K562 (cell line): ENCODE measurements around the gene ICA1. TPM values are rescaled to one million over a fixed set of nuclear protein-coding genes. Genes with fewer than 3 reads are reported as not detected.

Experiments used
- ATAC-seq: fragments of 200-7000 bp; cut with Tn5 transposase; 3 replicates; pipeline ENCODE4 v1.9.1; 2020; ENCODE audit warnings: moderate library complexity
- BruUV-seq: library from RNA; stranded (reverse); fragments of 400-500 nt; replicated peaks from 2 replicates; lab custom pipeline; 2021; lab: Mats Ljungman, UMichigan
- CTCF ChIA-PET: fragments of 300-600 bp; formaldehyde crosslinking; extraction: SDS; loops from one replicate; lab custom pipeline; 2021; ENCODE audit warnings: low intra/inter-chr PET ratio; lab: Yijun Ruan, JAX
- POLR2A ChIA-PET: fragments of 300-600, 350-650 bp; sonication (Branson Sonifier 250); formaldehyde crosslinking; extraction: SDS; loops from one replicate; lab custom pipeline; 2021; ENCODE audit warnings: antibody characterized with exemption, inconsistent platforms; lab: Yijun Ruan, JAX
- DNase-seq, 4 experiments: peaks; one replicate each; pipeline versions ENCODE4 v3.0.0 to v3.0.0-alpha.2; 2011 to 2018; ENCODE audit warnings: low spot score in 3 of 4, mixed read lengths in 3 of 4; ENCODE audit errors: extremely low read depth in 1 of 4
- FAIRE-seq: peaks from 2 replicates; lab custom pipeline; 2011; peaks lifted over from hg19 to GRCh38; lab: Jason Lieb, UNC
- H2AFZ ChIP-seq: 2 replicates; pipeline ENCODE4 v1.6.0; 2011; ENCODE audit warnings: low read depth, low read length, control low read depth, inconsistent platforms
- H3K27ac ChIP-seq: fragments of 200-600 bp; 3 replicates; pipeline ENCODE4 v1.8.0; 2011; ENCODE audit warnings: low read depth, mild to moderate bottlenecking, control low read depth, inconsistent platforms, low read length, moderate library complexity, mixed read lengths; ENCODE audit errors: extremely low read depth
- H3K27me3 ChIP-seq, 2 experiments: fragments of 300-600 bp in 1 of 2; 2 replicates in 1 of 2; 3 replicates in 1 of 2; pipeline versions ENCODE4 v1.6.0 to v1.8.0; 2011; ENCODE audit warnings: inconsistent platforms in 2 of 2, low read length in 2 of 2, mild to moderate bottlenecking in 1 of 2, mixed read lengths in 1 of 2, moderate library complexity in 1 of 2; ENCODE audit not compliant: control insufficient read depth in 2 of 2, insufficient read depth in 2 of 2
- H3K36me3 ChIP-seq: fragments of 300-600 bp; 3 replicates; pipeline ENCODE4 v1.8.0; 2011; ENCODE audit warnings: mild to moderate bottlenecking, low read length, inconsistent platforms; ENCODE audit not compliant: control insufficient read depth, insufficient read depth
- H3K4me1 ChIP-seq, 2 experiments: fragments of 200-600 bp in 1 of 2; replicated peaks in 1 of 2; 2 replicates in 1 of 2; 3 replicates in 1 of 2; pipeline versions ENCODE4 v1.5.1 to v1.8.0; 2011; ENCODE audit warnings: inconsistent platforms in 2 of 2, low read length in 2 of 2, mild to moderate bottlenecking in 1 of 2, mixed read lengths in 1 of 2, moderate library complexity in 1 of 2; ENCODE audit not compliant: control insufficient read depth in 2 of 2, insufficient read depth in 2 of 2
- H3K4me2 ChIP-seq: 2 replicates; pipeline ENCODE4 v1.6.1; 2011; ENCODE audit warnings: low read length, control low read depth, inconsistent platforms, mixed read lengths; ENCODE audit not compliant: insufficient read depth
- H3K4me3 ChIP-seq: fragments of 200-600 bp; sonication (generic), shearing (Covaris generic); 2 replicates; pipeline ENCODE4 v1.5.1; 2016; ENCODE audit warnings: control low read depth, inconsistent platforms
- H3K79me2 ChIP-seq: fragments of 200-600 bp; 3 replicates; pipeline ENCODE4 v1.8.0; 2011; ENCODE audit warnings: low read length, inconsistent platforms; ENCODE audit not compliant: control insufficient read depth, insufficient read depth
- H3K9ac ChIP-seq, 2 experiments: 2 replicates each; pipeline versions ENCODE4 v1.6.0 to v1.6.1; 2011; ENCODE audit warnings: low read depth in 2 of 2, low read length in 2 of 2, control low read depth in 1 of 2, inconsistent platforms in 1 of 2, mild to moderate bottlenecking in 1 of 2, mixed read lengths in 1 of 2; ENCODE audit not compliant: insufficient read depth in 1 of 2
- H3K9me1 ChIP-seq: one replicate; pipeline ENCODE4 v1.6.0; 2011; ENCODE audit warnings: inconsistent platforms, mild to moderate bottlenecking, low read length, moderate library complexity; ENCODE audit not compliant: control insufficient read depth, insufficient read depth
- H3K9me3 ChIP-seq: replicated peaks from 2 replicates; pipeline ENCODE4 v1.5.1; 2011; ENCODE audit warnings: low read depth, low read length, inconsistent platforms; ENCODE audit not compliant: control insufficient read depth, insufficient read depth
- H4K20me1 ChIP-seq: replicated peaks from 2 replicates; pipeline ENCODE4 v1.6.1; 2011; ENCODE audit warnings: low read length, inconsistent platforms, mixed read lengths; ENCODE audit not compliant: control insufficient read depth, insufficient read depth
- BRD9 ChIP-seq: fragments of 450-650 bp; IDR thresholded peaks from 2 replicates; pipeline ENCODE4 v1.6.1; 2018; ENCODE audit warnings: low read depth; ENCODE audit not compliant: partially characterized antibody
- CCAR2 ChIP-seq: fragments of 200-400 bp; formaldehyde crosslinking; IDR thresholded peaks from 2 replicates; pipeline ENCODE4 v1.6.1; 2017; ENCODE audit warnings: mild to moderate bottlenecking, low read depth, low read length
- EZH2 ChIP-seq: IDR thresholded peaks from 2 replicates; pipeline ENCODE4 v1.6.1; 2012; ENCODE audit warnings: low read depth, mild to moderate bottlenecking, inconsistent platforms, low read length, borderline replicate concordance
- FUS ChIP-seq: fragments of 200-400 bp; formaldehyde crosslinking; optimal IDR thresholded peaks from 2 replicates; pipeline ENCODE3; 2017; ENCODE audit warnings: low read depth, low read length
- KLF16 ChIP-seq: IDR thresholded peaks from 2 replicates; pipeline ENCODE4 v1.6.1; 2016; ENCODE audit warnings: antibody characterized with exemption
- L3MBTL2 ChIP-seq: fragments of 450-650 bp; IDR thresholded peaks from 2 replicates; pipeline ENCODE4 v1.6.1; 2016; ENCODE audit warnings: mild to moderate bottlenecking, moderate library complexity
- MYNN ChIP-seq, 2 experiments: sonication (generic); formaldehyde crosslinking in 1 of 2; IDR thresholded peaks; 2 replicates each; pipeline versions ENCODE4 v1.5.0 to v1.6.1; 2016 to 2020; ENCODE audit warnings: antibody characterized with exemption in 1 of 2, missing genetic modification reagents in 1 of 2
- PHF20 ChIP-seq: fragments of 450-650 bp; IDR thresholded peaks from 2 replicates; pipeline ENCODE4 v1.6.1; 2018; ENCODE audit not compliant: partially characterized antibody
- POU5F1 ChIP-seq: fragments of 150-350 bp; IDR thresholded peaks from 2 replicates; pipeline ENCODE4 v1.6.1; 2014; ENCODE audit warnings: borderline replicate concordance, low read length, low read depth, mild to moderate bottlenecking; ENCODE audit not compliant: partially characterized antibody
- RBM14 ChIP-seq: fragments of 200-400 bp; formaldehyde crosslinking; IDR thresholded peaks from 2 replicates; pipeline ENCODE4 v1.6.1; 2018; ENCODE audit warnings: low read depth, mild to moderate bottlenecking, low read length, moderate library complexity, borderline replicate concordance; ENCODE audit not compliant: insufficient read depth
- RFX7 ChIP-seq: fragments of 250-450 bp; sonication (Bioruptor Pico); IDR thresholded peaks from 2 replicates; pipeline ENCODE4 v1.5.1; 2021; ENCODE audit warnings: mild to moderate bottlenecking
- ZC3H8 ChIP-seq: fragments of 450-650 bp; IDR thresholded peaks from 2 replicates; pipeline ENCODE4 v1.6.1; 2017
- ZNF347 ChIP-seq: fragments of 450-650 bp; formaldehyde crosslinking; IDR thresholded peaks from 2 replicates; pipeline ENCODE4 v1.4.0; 2020; ENCODE audit warnings: low read depth, mild to moderate bottlenecking, moderate library complexity
- ZNF586 ChIP-seq: fragments of 450-650 bp; formaldehyde crosslinking; conservative IDR thresholded peaks from 2 replicates; pipeline ENCODE4 v1.4.0; 2020; ENCODE audit warnings: mild to moderate bottlenecking, moderate library complexity
- WGBS: fragments of 100-300 bp; shearing (Covaris generic); methylation state at CpG from one replicate; pipeline ENCODE4 v1.1.6; 2016; ENCODE audit warnings: low coverage, mixed read lengths; ENCODE audit not compliant: insufficient coverage; ENCODE audit errors: missing lambda C conversion rate; 5-methylcytosine and 5-hydroxymethylcytosine counted together
- in situ Hi-C: fragments of 300-500 bp; cut with MboI; formaldehyde crosslinking; loops from 4 replicates; pipeline ENCODE4 v1.15.0; 2018; ENCODE audit warnings: inconsistent platforms, mixed read lengths
- intact Hi-C: fragments of 100-400 bp; cut with micrococcal nuclease; formaldehyde crosslinking; loops from 2 replicates; pipeline ENCODE4 v1.14.2; 2022
- polyA plus RNA-seq, 8 experiments: library from polyadenylated mRNA; depleted of rRNA in 4 of 8; stranded (reverse) in 5 of 8; unstranded in 3 of 8; fragments of >200 nt; fragmentation: Nextera tagmentation in 2 of 8; fragmentation: Illumina TruSeq in 1 of 8; extraction: Ambion mirVana in 2 of 8; extraction: Trizol in 1 of 8; gene quantifications; 2 replicates each; pipeline versions ENCODE4 v1.2.1 to v1.2.3, GENCODE V29; 2011 to 2014; ENCODE audit warnings: inconsistent platforms in 1 of 8, missing spikeins in 1 of 8
- total RNA-seq, 7 experiments: library from RNA; depleted of rRNA in 6 of 7; stranded (reverse); fragments of >200 nt in 6 of 7; fragmentation: Illumina TruSeq in 2 of 7; extraction: Trizol in 2 of 7; gene quantifications; 2 replicates each; pipeline versions ENCODE4 v1.2.1 to v1.2.3, GENCODE V29; 2011 to 2021; ENCODE audit warnings: low replicate concordance in 1 of 7
- TF ChIP-seq, protein P1 (sequence below): fragments of 250-450 bp; sonication (Bioruptor Pico); IDR thresholded peaks from 2 replicates; pipeline ENCODE4 v1.6.1; 2021; ENCODE audit warnings: mild to moderate bottlenecking

Gene ICA1
- total and polyA plus RNA-seq, 9 of the 15 experiments (the other 6 are each of a cell fraction or from before 2014, with no cell fraction given) = 7.1 to 22.3 (median 16.4) TPM

GRCh38 chr7:8254667-8255066 is 7.3 kb downstream of the ICA1 start:
- in situ Hi-C loops (no loop called here), intact Hi-C loops (no loop called here)
- DNase-seq (no peak), FAIRE-seq (no peak), ATAC-seq (peak; percentile 42; the same call in 2 of the 3 replicates)
- Histone ChIP-seq H3K27ac (no peak overlapping the region), H3K9me1 (no peaks in the 10 kb centered on the region), H3K79me2 (peaks cover under 1% of the 10 kb centered on the region; the same call in 1 of the 3 replicates), H3K4me1 (peaks cover 0 to 4% of the 10 kb centered on the region in 2 experiments; a peak in 2 of 5 replicates), H3K27me3 (no peaks in the 10 kb centered on the region), H2AFZ (no peak overlapping the region), H3K36me3 (no peaks in the 10 kb centered on the region), H3K4me3 (no peak overlapping the region), H3K9ac (0 out of 4 replicates have a peak overlapping the region, but pooled peaks of 1 of the 2 experiments have one; percentile 12), H4K20me1 (no peaks in the 10 kb centered on the region), H3K9me3 (no peaks in the 10 kb centered on the region), H3K4me2 (no peak overlapping the region)
- no peak for TF ChIP-seq EZH2
- TF ChIP-seq ZNF586 = no peak
- TF ChIP-seq KLF16 = no peak
- no peak for TF ChIP-seq RFX7 (CRISPR knock-in tag)
- ChIA-PET CTCF (no interaction called here), POLR2A (interaction anchor here (0.9 to 1.4 kb wide), 2 partner anchors 12 to 18 kb away, joined by 3 to 4 read pairs; no protein-coding TSS in a partner anchor)
- 76% methylated on average over 3 of the region's 3 CpGs for WGBS
- no TSS peak for BruUV-seq

DNA sequence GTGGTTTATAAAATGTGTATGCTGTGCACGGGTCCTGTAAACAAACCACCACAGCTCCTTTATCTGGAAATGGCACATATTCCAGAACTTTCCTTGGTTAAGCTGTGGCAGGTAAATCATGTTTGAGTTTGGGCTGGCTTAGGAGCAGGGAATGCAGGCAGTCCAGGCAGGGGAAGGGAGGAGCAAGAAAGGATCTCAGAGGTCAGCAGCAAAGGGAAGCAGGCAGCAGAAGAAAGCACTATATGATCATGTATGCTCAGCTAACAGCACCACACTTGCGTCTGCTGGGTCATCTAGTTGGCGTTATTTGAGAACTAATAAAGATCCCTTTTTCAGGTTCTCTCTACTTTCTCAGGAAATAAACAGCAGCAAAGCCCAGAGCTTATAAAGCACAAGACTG is 7.8 kb downstream of the ICA1 start:
- H3K27ac ChIP-seq = no peak overlapping the region
- no peak overlapping the region for H3K4me2 ChIP-seq
- WGBS = 58% methylated on average over 3 of the region's 3 CpGs
- DNase-seq (no peak), FAIRE-seq (no peak), ATAC-seq (peak; percentile 33; the same call in 1 of the 3 replicates)
- no peaks in the 10 kb centered on the region for H3K9me1 ChIP-seq
- H3K9ac ChIP-seq = no peak overlapping the region
- no TSS peak for BruUV-seq
- H3K36me3 ChIP-seq = no peaks in the 10 kb centered on the region
- intact Hi-C loops = no loop called here
- H3K4me1 ChIP-seq = no peaks in the 10 kb centered on the region
- H2AFZ ChIP-seq = no peak overlapping the region
- in situ Hi-C loops = no loop called here
- no peak overlapping the region for H3K4me3 ChIP-seq
- no peaks in the 10 kb centered on the region for H3K9me3 ChIP-seq
- no peaks in the 10 kb centered on the region for H4K20me1 ChIP-seq
- TF ChIP-seq L3MBTL2 (no peak), RBM14 (no peak), ZC3H8 (no peak), FUS (no peak), MYNN (IDR thresholded peaks at IDR 0.05) (no peak), MYNN (CRISPR knock-in tag; IDR thresholded peaks at IDR 0.05) (no peak), PHF20 (no peak), CCAR2 (no peak), BRD9 (no peak), ZNF347 (CRISPR knock-in tag) (no peak), POU5F1 (no peak)
- TF ChIP-seq, protein P1, sequence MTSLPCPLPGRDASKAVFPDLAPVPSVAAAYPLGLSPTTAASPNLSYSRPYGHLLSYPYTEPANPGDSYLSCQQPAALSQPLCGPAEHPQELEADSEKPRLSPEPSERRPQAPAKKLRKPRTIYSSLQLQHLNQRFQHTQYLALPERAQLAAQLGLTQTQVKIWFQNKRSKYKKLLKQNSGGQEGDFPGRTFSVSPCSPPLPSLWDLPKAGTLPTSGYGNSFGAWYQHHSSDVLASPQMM (CRISPR knock-in tag) = no peak
- CTCF ChIA-PET = no interaction called here
- POLR2A ChIA-PET = interaction anchor here (1.5 kb wide), 1 partner anchor 9 kb away, joined by 5 read pairs; no protein-coding TSS in a partner anchor
- no peaks in the 10 kb centered on the region for H3K27me3 ChIP-seq
- no peaks in the 10 kb centered on the region for H3K79me2 ChIP-seq
